HG03108 (cell line): ENCODE results near the gene LNX1.
"Not testable (repeated sequence)": the region's sequence is repeated elsewhere in the genome, so short reads cannot be mapped to it uniquely, and the experiment has no call there.

Source experiments
- ATAC-seq: cut with Tn5 transposase; IDR thresholded peaks from one replicate; pipeline ENCODE4 v1.9.1; 2021; ENCODE audit warnings: moderate library complexity; ENCODE audit not compliant: unreplicated experiment

LNX1 gene

GRCh38 chr4:53476232-53477037 is 114.9 kb downstream of the LNX1 start:
- ATAC-seq = no peak

- not testable (repeated sequence) for ATAC-seq
Measured at GRCh38 chr4:53466576-53466975, 124.7 kb downstream of the LNX1 start.

DNA sequence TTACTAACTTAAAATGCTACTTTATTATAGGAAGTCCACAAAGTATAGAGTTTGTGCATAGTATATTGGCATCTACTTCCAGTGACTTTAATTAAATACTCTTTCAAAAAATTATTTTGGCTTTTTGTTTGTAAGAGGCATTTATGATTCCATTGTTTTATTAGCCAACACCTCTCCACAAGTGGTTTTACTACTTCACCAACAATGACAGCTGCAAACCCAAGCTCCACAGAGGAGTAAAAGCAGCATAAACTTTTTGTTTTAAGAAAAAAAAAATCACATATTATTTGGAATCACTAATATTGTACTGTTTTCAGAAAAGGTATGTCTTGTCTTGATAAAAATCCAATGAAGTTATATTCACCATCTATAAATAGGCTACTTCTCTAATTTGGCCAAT is 125.4 kb downstream of the LNX1 start:
- ATAC-seq = no peak

- ATAC-seq = no peak
Measured at GRCh38 chr4:53465281-53465680, 126.0 kb downstream of the LNX1 start.

- no peak for ATAC-seq
Measured at GRCh38 chr4:53463340-53463739, 127.9 kb downstream of the LNX1 start.

DNA sequence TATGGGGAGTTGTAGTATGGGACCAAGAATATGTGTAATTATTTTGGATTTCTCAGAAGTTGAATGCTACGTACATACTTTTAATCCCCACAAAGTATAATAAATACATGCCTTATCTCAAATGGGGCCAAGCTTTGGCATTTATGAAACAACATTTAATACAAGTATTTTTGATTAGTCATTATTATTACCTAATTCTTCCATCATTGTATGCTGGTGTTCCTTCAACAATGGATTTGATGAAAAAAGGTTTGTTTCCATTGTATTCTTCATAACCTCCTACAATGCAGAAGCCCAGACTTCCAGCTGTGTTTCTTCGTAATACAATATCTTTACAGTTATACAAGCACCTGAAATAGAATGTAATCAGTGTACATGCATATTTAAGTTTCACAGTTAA is 130.0 kb downstream of the LNX1 start:
- ATAC-seq = no peak

DNA sequence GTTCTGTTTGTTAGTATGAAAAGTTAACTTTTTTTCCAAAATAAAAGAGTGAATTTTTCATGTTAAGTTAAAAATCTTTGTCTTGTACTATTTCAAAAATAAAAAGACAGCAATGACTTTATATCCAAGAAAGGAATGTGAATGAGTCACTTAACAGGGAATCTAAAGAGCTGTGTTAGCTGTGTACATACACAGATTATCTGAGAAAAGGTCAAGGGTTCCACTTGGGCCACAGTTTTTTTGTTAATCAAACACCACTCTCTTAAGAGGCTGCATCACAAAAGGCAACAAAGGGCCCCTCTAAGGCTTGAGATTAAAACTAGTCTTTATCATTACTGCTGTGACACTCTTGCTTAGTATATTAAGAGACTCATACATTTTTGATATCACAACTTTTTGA is 131.7 kb downstream of the LNX1 start:
- ATAC-seq = no peak

DNA sequence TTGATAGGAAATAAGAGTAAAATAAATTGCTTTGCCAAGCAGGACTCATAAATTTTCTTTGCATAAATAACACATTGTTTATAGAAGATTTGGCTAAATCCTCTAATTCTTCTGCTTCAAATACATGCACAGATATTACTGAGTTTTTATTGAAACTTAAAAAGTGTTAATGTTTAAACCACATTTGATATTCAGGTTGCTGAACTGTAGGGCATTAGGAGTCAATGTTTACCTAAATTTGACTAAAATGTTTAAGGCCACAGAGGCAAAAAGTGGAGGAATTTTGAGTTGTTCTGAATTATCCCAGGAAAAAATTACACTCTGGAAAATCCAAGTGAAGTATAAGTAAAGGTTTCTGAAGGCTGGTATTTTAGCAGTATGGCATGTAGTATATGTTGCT is 135.1 kb downstream of the LNX1 start:
- ATAC-seq = no peak

GRCh38 chr4:53455766-53456165 is 135.5 kb downstream of the LNX1 start:
- no peak for ATAC-seq

- ATAC-seq = no peak
Measured at GRCh38 chr4:53453385-53453784, 137.9 kb downstream of the LNX1 start.

DNA sequence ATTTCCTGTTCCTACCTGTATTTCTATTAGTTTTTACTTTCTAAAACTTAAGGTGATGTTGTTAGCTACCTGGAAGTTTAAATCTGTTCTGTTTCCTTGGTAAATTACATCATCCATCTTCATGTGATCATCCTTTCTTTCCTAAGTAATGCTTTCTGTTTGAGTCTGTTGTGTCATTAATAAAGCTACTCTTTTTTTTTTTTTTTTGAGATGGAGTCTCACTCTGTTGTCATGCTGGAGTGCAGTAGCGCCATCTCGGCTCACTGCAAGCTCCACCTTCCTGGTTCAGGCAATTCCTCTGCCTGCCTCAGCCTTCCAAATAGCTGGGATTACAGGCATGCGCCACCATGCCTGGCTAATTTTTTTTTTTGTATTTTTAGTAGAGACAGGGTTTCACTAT is 140.5 kb downstream of the LNX1 start:
- no peak for ATAC-seq

GRCh38 chr4:53444954-53445353 is 146.3 kb downstream of the LNX1 start:
- ATAC-seq = no peak

DNA sequence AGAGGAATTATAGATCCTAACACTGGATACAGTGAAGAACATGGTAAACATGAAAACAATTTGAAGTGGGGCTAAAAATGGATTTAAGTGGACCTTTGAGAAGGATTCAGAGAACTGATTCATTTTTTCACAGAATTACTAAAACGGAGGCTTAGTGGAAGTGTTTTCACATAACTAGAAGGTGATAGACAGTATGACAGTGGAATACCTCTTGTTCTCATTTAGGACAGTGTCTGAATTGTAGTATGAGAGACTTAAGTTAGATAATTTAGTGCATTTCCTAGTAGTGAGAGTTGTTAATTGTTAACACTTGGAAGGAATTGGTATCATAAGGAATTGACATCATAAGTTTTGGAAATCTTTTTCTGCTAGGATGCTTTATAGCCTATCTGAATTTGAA is 149.7 kb downstream of the LNX1 start:
- no peak for ATAC-seq

- no peak for ATAC-seq
Measured at GRCh38 chr4:53436251-53436650, 155.0 kb downstream of the LNX1 start.

- peak; percentile 40 for ATAC-seq
Measured at GRCh38 chr4:53432528-53433424, 158.5 kb downstream of the LNX1 start.

- ATAC-seq = no peak
Measured at GRCh38 chr4:53431052-53431451, 160.2 kb downstream of the LNX1 start.

- ATAC-seq = no peak
Measured at GRCh38 chr4:53427366-53427765, 163.9 kb downstream of the LNX1 start.

- no peak for ATAC-seq
Measured at GRCh38 chr4:53424280-53424679, 167.0 kb downstream of the LNX1 start.

DNA sequence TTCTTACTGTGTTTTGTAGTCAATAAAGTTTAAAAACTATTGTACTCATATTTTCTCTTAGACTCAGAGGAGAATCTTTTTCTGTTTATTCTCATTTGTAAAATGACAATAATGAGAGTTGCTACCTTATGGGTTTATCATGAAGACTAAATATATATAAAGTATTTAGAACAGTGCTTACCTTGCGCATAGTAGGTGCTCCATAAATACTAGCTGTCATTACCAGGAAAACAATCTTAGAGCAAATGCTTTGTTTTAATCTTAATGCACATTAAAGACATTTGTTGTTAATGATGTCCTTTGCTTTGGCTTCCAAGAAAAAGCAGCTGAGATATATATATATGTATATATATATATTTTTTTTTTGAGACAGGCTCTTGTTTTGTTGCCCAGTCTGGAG is 168.9 kb downstream of the LNX1 start:
- ATAC-seq = no peak

GRCh38 chr4:53421791-53422190 is 169.5 kb downstream of the LNX1 start:
- no peak for ATAC-seq

DNA sequence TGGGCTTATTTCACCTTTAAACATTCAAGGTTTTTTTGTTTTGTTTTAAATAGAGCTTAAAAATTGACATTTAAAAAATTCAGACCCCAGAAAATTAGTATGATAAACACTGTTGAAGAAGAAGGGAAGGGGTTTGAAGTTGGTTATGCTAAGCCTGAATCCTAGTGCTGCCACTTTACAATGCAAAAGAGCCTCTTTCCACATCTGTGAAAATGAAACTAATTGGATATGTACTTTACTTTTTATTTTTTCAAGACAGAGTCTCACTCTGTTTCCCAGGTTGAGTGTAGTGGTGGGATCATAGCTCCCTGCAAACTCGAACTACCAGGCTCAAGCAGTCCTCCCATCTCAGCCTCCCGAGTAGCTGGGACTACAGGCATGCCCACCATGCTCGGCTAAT is 172.1 kb downstream of the LNX1 start:
- ATAC-seq = no peak

DNA sequence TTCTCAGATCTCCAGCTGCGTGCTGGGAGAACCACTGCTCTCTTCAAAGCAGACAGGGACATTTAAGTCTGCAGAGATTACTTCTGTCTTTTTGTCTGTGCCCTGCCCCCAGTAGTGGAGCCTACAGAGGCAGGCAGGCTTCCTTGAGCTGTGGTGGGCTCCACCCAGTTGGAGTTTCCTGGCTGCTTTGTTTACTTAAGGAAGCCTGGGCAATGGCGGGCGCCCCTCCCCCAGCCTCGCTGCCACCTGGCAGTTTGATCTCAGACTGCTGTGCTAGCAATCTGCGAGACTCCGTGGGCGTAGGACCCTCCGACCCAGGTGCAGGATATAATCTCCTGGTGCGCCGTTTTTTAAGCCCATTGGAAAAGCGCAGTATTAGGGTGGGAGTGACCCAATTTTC is 181.8 kb downstream of the LNX1 start:
- not testable (repeated sequence) for ATAC-seq
